CD14-positive monocyte (primary cell): ENCODE results near the gene GLIPR1. TPM values are rescaled to one million over a fixed set of nuclear protein-coding genes. Genes with fewer than 3 reads are reported as not detected.
A peak's percentile ranks its signal among the peaks of the same experiment; 100 is the strongest.

Experiments used
- DNase-seq, 3 donors: peaks; one replicate each; pipeline ENCODE4 v3.0.0-alpha.2; 2011 to 2022
- H2AFZ ChIP-seq: 2 replicates; pipeline ENCODE4 v1.6.0; 2012; ENCODE audit warnings: mild to moderate bottlenecking, low read depth, low read length, inconsistent platforms; ENCODE audit not compliant: insufficient read depth, poor library complexity, severe bottlenecking
- H3K27ac ChIP-seq, 2 donors: 1 replicate in 1 of 2; 2 replicates in 1 of 2; pipeline ENCODE4 v1.5.1; 2012 to 2013; ENCODE audit warnings: low read length in 2 of 2, control low read depth in 1 of 2, inconsistent platforms in 1 of 2, low read depth in 1 of 2, mild to moderate bottlenecking in 1 of 2
- H3K27me3 ChIP-seq, 2 donors: one replicate each; pipeline versions ENCODE4 v1.6.0 to v1.6.1; 2011 to 2013; ENCODE audit warnings: low read length in 2 of 2; ENCODE audit not compliant: control insufficient read depth in 2 of 2, insufficient read depth in 2 of 2
- H3K36me3 ChIP-seq, 2 donors: replicated peaks in 1 of 2; 1 replicate in 1 of 2; 2 replicates in 1 of 2; pipeline versions ENCODE4 v1.5.1 to v1.6.1; 2012 to 2013; ENCODE audit warnings: low read length in 2 of 2, control low read depth in 1 of 2, inconsistent platforms in 1 of 2, mild to moderate bottlenecking in 1 of 2; ENCODE audit not compliant: insufficient read depth in 2 of 2, control insufficient read depth in 1 of 2
- H3K4me1 ChIP-seq, 2 donors: 1 replicate in 1 of 2; 2 replicates in 1 of 2; pipeline versions ENCODE4 v1.5.1 to v1.6.1; 2012 to 2013; ENCODE audit warnings: low read length in 2 of 2, control low read depth in 1 of 2, inconsistent platforms in 1 of 2, mild to moderate bottlenecking in 1 of 2, moderate library complexity in 1 of 2; ENCODE audit not compliant: insufficient read depth in 2 of 2, control insufficient read depth in 1 of 2
- H3K4me2 ChIP-seq: replicated peaks from 2 replicates; pipeline ENCODE3; 2012; ENCODE audit warnings: low read length, moderate library complexity, mild to moderate bottlenecking; ENCODE audit not compliant: poor library complexity, severe bottlenecking; ENCODE audit errors: extremely low read depth
- H3K4me3 ChIP-seq, 3 experiments: fragments of 200-600 bp in 1 of 3; sonication (generic) in 1 of 3; replicated peaks in 1 of 3; 1 replicate in 2 of 3; 2 replicates in 1 of 3; pipeline ENCODE4 v1.5.1; 2011 to 2013; ENCODE audit warnings: low read length in 3 of 3, mild to moderate bottlenecking in 3 of 3, control low read depth in 2 of 3, low read depth in 2 of 3, inconsistent platforms in 1 of 3, moderate library complexity in 1 of 3
- H3K79me2 ChIP-seq: 2 replicates; pipeline ENCODE4 v1.6.0; 2012; ENCODE audit warnings: mild to moderate bottlenecking, control low read depth, inconsistent platforms, low read length, moderate library complexity; ENCODE audit not compliant: insufficient read depth
- H3K9ac ChIP-seq: 2 replicates; pipeline ENCODE4 v1.6.0; 2017; ENCODE audit warnings: low read length, mild to moderate bottlenecking; ENCODE audit not compliant: insufficient read depth, poor library complexity, severe bottlenecking
- H3K9me3 ChIP-seq, 2 donors: replicated peaks in 1 of 2; 1 replicate in 1 of 2; 2 replicates in 1 of 2; pipeline versions ENCODE4 v1.5.1 to v1.6.1; 2012 to 2013; ENCODE audit warnings: low read length in 2 of 2, control low read depth in 1 of 2; ENCODE audit not compliant: control insufficient read depth in 1 of 2, insufficient read depth in 1 of 2
- H4K20me1 ChIP-seq: 2 replicates; pipeline ENCODE4 v1.6.0; 2012; ENCODE audit warnings: mild to moderate bottlenecking, low read length, control low read depth, moderate library complexity; ENCODE audit not compliant: insufficient read depth
- H3K27ac Mint-ChIP-seq, 7 donors: one replicate each; pipeline ENCODE4 v1.8.0; 2020; ENCODE audit warnings: mild to moderate bottlenecking in 7 of 7, mixed read lengths in 7 of 7, moderate library complexity in 6 of 7, inconsistent platforms in 2 of 7
- H3K27me3 Mint-ChIP-seq, 3 donors: one replicate each; pipeline ENCODE4 v1.8.0; 2021 to 2022; ENCODE audit warnings: low read depth in 3 of 3, mild to moderate bottlenecking in 3 of 3, mixed read lengths in 3 of 3, moderate library complexity in 3 of 3, inconsistent platforms in 1 of 3
- H3K36me3 Mint-ChIP-seq, 2 donors: one replicate each; pipeline ENCODE4 v1.8.0; 2020; ENCODE audit warnings: mixed read lengths in 2 of 2, inconsistent platforms in 1 of 2, mild to moderate bottlenecking in 1 of 2
- H3K4me1 Mint-ChIP-seq: one replicate; pipeline ENCODE4 v1.8.0; 2020; ENCODE audit warnings: mild to moderate bottlenecking, mixed read lengths
- H3K4me3 Mint-ChIP-seq, 2 donors: one replicate each; pipeline ENCODE4 v1.8.0; 2020; ENCODE audit warnings: mild to moderate bottlenecking in 2 of 2, mixed read lengths in 2 of 2, moderate library complexity in 1 of 2
- H3K9me3 Mint-ChIP-seq, 7 donors: one replicate each; pipeline ENCODE4 v1.8.0; 2020 to 2022; ENCODE audit warnings: mixed read lengths in 7 of 7, mild to moderate bottlenecking in 6 of 7, moderate library complexity in 6 of 7, inconsistent platforms in 2 of 7
- CTCF ChIP-seq: fragments of 200-600 bp; IDR thresholded peaks from one replicate; pipeline ENCODE4 v1.8.0; 2022; ENCODE audit warnings: antibody characterized with exemption, mild to moderate bottlenecking
- WGBS: methylation state at CpG from one replicate; pipeline ENCODE4 v1.1.5; 2013; ENCODE audit warnings: missing lambda C conversion rate; ENCODE audit not compliant: insufficient coverage; 5-methylcytosine and 5-hydroxymethylcytosine counted together
- intact Hi-C, 2 donors: fragments of 100-400 bp; cut with micrococcal nuclease; formaldehyde crosslinking; loops; one replicate each; pipeline versions ENCODE4 v1.15.0 to v1.15.1; 2023
- polyA plus RNA-seq, 3 donors: library from polyadenylated mRNA; depleted of rRNA in 1 of 3; unstranded in 2 of 3; stranded (reverse) in 1 of 3; fragments of 300-500 nt in 2 of 3; fragments of >200 nt in 1 of 3; fragmentation: Illumina TruSeq in 2 of 3; gene quantifications; 1 replicate in 2 of 3; 2 replicates in 1 of 3; pipeline ENCODE4 v1.2.3, GENCODE V29; 2012 to 2021

Gene GLIPR1
- polyA plus RNA-seq, 3 donors, result 200 to 794 (median 687) TPM

DNA sequence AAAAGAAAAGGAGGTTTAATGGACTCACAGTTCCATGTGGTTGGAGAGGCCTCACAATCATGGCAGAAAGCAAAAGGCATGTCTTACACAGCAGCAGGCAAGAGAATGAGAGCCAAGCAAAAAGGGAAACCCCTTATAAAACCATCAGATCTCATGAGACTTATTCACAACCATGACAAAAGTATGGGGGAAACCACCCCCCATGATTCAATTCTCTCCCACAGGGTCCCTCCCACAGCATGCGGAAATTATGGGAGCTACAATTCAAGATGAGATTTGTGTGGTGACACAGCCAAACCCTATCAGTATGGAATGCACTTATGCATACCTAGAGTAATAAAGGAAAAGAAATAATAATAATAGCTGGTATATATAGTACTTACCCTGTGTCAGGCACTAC lies 4.5 kb upstream of the GLIPR1 start:
- peak in 1 of 3 donors; percentile 68 for DNase-seq
- no peak overlapping the region for H3K4me3 ChIP-seq
- Mint-ChIP-seq H3K4me3 (no peak overlapping the region), H3K27me3 (peaks cover 0 to 3% (median 0%) of the 10 kb centered on the region in 3 donors), H3K4me1 (peaks cover 77% of the 10 kb centered on the region), H3K36me3 (peaks cover 0 to 4% of the 10 kb centered on the region in 2 donors), H3K27ac (peak overlapping the region in 1 of 7 donors; percentile 60), H3K9me3 (peaks cover 0 to 4% (median 2%) of the 10 kb centered on the region in 7 donors)
- WGBS, result no CpG with 5 or more reads among the region's 1 CpG
- H3K9me3 ChIP-seq, result no peaks in the 10 kb centered on the region
- no peak overlapping the region for H2AFZ ChIP-seq
- H3K27ac ChIP-seq, result peak overlapping the region in 1 of 2 donors; percentile 95
- intact Hi-C loops, result no loop called here
- H3K79me2 ChIP-seq, result peaks cover 15% of the 10 kb centered on the region
- no peaks in the 10 kb centered on the region for H3K36me3 ChIP-seq
- peaks cover 72 to 83% of the 10 kb centered on the region in 2 donors for H3K4me1 ChIP-seq
- H3K9ac ChIP-seq, result no peak overlapping the region
- TF ChIP-seq CTCF, result no peak
- H3K4me2 ChIP-seq, result no peak overlapping the region
- H3K27me3 ChIP-seq, result no peaks in the 10 kb centered on the region
- H4K20me1 ChIP-seq, result no peaks in the 10 kb centered on the region

GRCh38 chr12:75477137-75477536 lies 3.4 kb upstream of the GLIPR1 start:
- Histone ChIP-seq H3K27me3 (no peaks in the 10 kb centered on the region), H2AFZ (no peak overlapping the region), H3K4me2 (peak overlapping the region; percentile 96), H3K4me3 (no peak overlapping the region), H3K79me2 (peaks cover 25% of the 10 kb centered on the region), H4K20me1 (peaks cover 3% of the 10 kb centered on the region), H3K4me1 (peaks cover 62 to 79% of the 10 kb centered on the region in 2 donors), H3K36me3 (no peaks in the 10 kb centered on the region), H3K9me3 (no peaks in the 10 kb centered on the region), H3K27ac (peak overlapping the region in 1 of 2 donors; percentile 95), H3K9ac (no peak overlapping the region)
- no peak for DNase-seq
- Mint-ChIP-seq H3K9me3 (peaks cover 0 to 4% (median 2%) of the 10 kb centered on the region in 7 donors), H3K4me3 (no peak overlapping the region), H3K27me3 (peaks cover 0 to 3% (median 0%) of the 10 kb centered on the region in 3 donors), H3K36me3 (peaks cover 0 to 4% of the 10 kb centered on the region in 2 donors), H3K4me1 (peaks cover 73% of the 10 kb centered on the region), H3K27ac (peak overlapping the region in 6 of 7 donors; percentile 40 to 77 (median 62))
- intact Hi-C loops, result no loop called here
- 80% methylated on average over 1 of the region's 2 CpGs for WGBS
- TF ChIP-seq CTCF, result no peak
